K562 (cell line): ENCODE measurements around the gene RIMBP3C. TPM values are rescaled to one million over a fixed set of nuclear protein-coding genes. Genes with fewer than 3 reads are reported as not detected.

ENCODE experiments used
- ARID2 ChIP-seq: fragments of 450-650 bp; IDR thresholded peaks from 2 replicates; pipeline ENCODE4 v1.6.1; 2017; ENCODE audit warnings: antibody characterized with exemption, mild to moderate bottlenecking
- CAMTA2 ChIP-seq: fragments of 250-450 bp; sonication (Bioruptor Pico); conservative IDR thresholded peaks from 2 replicates; pipeline ENCODE4 v1.5.1; 2022
- EP300 ChIP-seq: IDR thresholded peaks from 2 replicates; pipeline ENCODE4 v1.6.1; 2012; ENCODE audit warnings: low read length, improper control_type of control experiment
- ETV5 ChIP-seq: sonication (generic); formaldehyde crosslinking; IDR thresholded peaks from 2 replicates; pipeline ENCODE4 v1.4.0; 2020; ENCODE audit warnings: low read depth, mild to moderate bottlenecking, missing genetic modification reagents
- MCM5 ChIP-seq: fragments of 450-650 bp; IDR thresholded peaks from 2 replicates; pipeline ENCODE4 v1.6.1; 2016; ENCODE audit warnings: low read depth
- ZNF79 ChIP-seq: fragments of 250-450 bp; sonication (Bioruptor Pico); IDR thresholded peaks from 2 replicates; pipeline ENCODE4 v1.4.0; 2020; ENCODE audit warnings: low read depth, mild to moderate bottlenecking, moderate library complexity
- polyA plus RNA-seq, 8 experiments: library from polyadenylated mRNA; depleted of rRNA in 4 of 8; stranded (reverse) in 5 of 8; unstranded in 3 of 8; fragments of >200 nt; fragmentation: Nextera tagmentation in 2 of 8; fragmentation: Illumina TruSeq in 1 of 8; extraction: Ambion mirVana in 2 of 8; extraction: Trizol in 1 of 8; gene quantifications; 2 replicates each; pipeline versions ENCODE4 v1.2.1 to v1.2.3, GENCODE V29; 2011 to 2014; ENCODE audit warnings: inconsistent platforms in 1 of 8, missing spikeins in 1 of 8
- total RNA-seq, 7 experiments: library from RNA; depleted of rRNA in 6 of 7; stranded (reverse); fragments of >200 nt in 6 of 7; fragmentation: Illumina TruSeq in 2 of 7; extraction: Trizol in 2 of 7; gene quantifications; 2 replicates each; pipeline versions ENCODE4 v1.2.1 to v1.2.3, GENCODE V29; 2011 to 2021; ENCODE audit warnings: low replicate concordance in 1 of 7
- TF ChIP-seq, protein P1 (sequence below): fragments of 450-650 bp; IDR thresholded peaks from 2 replicates; pipeline ENCODE4 v1.6.1; 2018; ENCODE audit warnings: mild to moderate bottlenecking, low read depth; ENCODE audit not compliant: partially characterized antibody
- TF ChIP-seq, protein P2 (sequence below): sonication (generic); formaldehyde crosslinking; IDR thresholded peaks from 2 replicates; pipeline ENCODE4 v1.8.1; 2023; ENCODE audit warnings: mild to moderate bottlenecking, missing genetic modification reagents
- TF ChIP-seq, protein P3 (sequence below): fragments of 250-450 bp; sonication (Bioruptor Pico); IDR thresholded peaks from 2 replicates; pipeline ENCODE4 v1.8.0; 2022; ENCODE audit warnings: moderate library complexity, mild to moderate bottlenecking, inconsistent platforms
- TF ChIP-seq, protein P4 (sequence below), 2 experiments: fragments of 150-350 bp in 1 of 2; IDR thresholded peaks; 2 replicates each; pipeline ENCODE4 v1.6.1; 2012 to 2016; ENCODE audit warnings: low read depth in 2 of 2, low read length in 2 of 2, mild to moderate bottlenecking in 1 of 2, moderate library complexity in 1 of 2
- TF ChIP-seq, protein P5 (sequence below): fragments of 200-400 bp; formaldehyde crosslinking; IDR thresholded peaks from 2 replicates; pipeline ENCODE4 v1.6.1; 2017; ENCODE audit warnings: mild to moderate bottlenecking, low read depth, low read length, moderate library complexity
- TF ChIP-seq, protein P6 (sequence below), 2 experiments: fragments of 450-650 bp in 1 of 2; sonication (generic) in 1 of 2; formaldehyde crosslinking in 1 of 2; IDR thresholded peaks in 1 of 2; conservative IDR thresholded peaks in 1 of 2; 2 replicates each; pipeline versions ENCODE4 v1.6.1 to v1.8.1; 2016 to 2023; ENCODE audit warnings: mild to moderate bottlenecking in 2 of 2, moderate library complexity in 2 of 2, inconsistent platforms in 1 of 2, missing genetic modification reagents in 1 of 2

Gene RIMBP3C
- total and polyA plus RNA-seq, 9 of the 15 experiments (the other 6 are each of a cell fraction or from before 2014, with no cell fraction given): 0.09 to 0.98 (median 0.17) TPM; not detected in 2

DNA sequence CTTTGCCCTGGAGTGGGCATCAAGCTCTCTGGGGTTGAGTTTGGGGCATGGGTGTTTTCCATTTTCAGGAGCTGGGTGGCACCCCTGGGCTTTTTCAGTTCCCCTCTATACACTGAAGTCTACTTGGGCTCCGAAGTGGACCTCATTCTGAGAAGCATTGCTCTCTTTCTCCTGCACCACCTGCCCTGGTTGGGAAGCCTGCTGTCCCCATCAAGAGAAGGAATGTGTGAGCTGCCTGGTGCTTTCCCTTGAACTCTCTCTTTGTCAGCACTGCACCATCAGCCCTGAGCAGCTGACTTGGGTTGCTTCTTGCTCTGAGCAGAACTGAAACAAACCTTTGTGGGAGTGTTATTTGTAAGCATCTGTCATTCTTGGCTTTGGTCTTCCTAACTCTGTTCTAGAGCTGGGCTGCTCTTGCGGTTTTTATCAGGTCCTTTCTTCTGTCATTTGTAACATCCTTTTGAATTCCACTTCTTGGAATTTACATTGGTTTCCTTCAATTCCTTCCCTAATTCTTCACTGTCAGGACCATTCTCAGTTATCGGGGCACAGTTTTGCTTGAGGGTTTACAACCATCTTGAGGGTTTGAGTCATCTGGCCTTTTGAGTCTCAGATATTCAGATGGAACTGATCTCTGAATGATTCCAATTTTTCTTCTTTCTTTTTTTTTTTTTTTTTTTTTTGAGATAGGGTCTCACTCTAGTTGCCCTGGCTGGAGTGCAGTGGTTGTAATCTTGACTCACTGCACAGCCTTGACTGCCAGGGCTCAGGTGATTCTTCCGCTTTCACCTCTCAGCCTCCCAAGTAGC is 36.7 kb upstream of the RIMBP3C start (continued):
- TF ChIP-seq, protein P1, sequence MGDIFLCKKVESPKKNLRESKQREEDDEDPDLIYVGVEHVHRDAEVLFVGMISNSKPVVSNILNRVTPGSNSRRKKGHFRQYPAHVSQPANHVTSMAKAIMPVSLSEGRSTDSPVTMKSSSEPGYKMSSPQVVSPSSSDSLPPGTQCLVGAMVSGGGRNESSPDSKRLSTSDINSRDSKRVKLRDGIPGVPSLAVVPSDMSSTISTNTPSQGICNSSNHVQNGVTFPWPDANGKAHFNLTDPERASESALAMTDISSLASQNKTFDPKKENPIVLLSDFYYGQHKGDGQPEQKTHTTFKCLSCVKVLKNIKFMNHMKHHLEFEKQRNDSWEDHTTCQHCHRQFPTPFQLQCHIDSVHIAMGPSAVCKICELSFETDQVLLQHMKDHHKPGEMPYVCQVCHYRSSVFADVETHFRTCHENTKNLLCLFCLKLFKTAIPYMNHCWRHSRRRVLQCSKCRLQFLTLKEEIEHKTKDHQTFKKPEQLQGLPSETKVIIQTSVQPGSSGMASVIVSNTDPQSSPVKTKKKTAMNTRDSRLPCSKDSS: no peak
- TF ChIP-seq, protein P2, sequence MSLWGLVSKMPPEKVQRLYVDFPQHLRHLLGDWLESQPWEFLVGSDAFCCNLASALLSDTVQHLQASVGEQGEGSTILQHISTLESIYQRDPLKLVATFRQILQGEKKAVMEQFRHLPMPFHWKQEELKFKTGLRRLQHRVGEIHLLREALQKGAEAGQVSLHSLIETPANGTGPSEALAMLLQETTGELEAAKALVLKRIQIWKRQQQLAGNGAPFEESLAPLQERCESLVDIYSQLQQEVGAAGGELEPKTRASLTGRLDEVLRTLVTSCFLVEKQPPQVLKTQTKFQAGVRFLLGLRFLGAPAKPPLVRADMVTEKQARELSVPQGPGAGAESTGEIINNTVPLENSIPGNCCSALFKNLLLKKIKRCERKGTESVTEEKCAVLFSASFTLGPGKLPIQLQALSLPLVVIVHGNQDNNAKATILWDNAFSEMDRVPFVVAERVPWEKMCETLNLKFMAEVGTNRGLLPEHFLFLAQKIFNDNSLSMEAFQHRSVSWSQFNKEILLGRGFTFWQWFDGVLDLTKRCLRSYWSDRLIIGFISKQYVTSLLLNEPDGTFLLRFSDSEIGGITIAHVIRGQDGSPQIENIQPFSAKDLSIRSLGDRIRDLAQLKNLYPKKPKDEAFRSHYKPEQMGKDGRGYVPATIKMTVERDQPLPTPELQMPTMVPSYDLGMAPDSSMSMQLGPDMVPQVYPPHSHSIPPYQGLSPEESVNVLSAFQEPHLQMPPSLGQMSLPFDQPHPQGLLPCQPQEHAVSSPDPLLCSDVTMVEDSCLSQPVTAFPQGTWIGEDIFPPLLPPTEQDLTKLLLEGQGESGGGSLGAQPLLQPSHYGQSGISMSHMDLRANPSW: 0 out of 2 replicates have a peak, but pooled peaks have one; percentile 40
- no peak for TF ChIP-seq MCM5
- TF ChIP-seq, protein P3, sequence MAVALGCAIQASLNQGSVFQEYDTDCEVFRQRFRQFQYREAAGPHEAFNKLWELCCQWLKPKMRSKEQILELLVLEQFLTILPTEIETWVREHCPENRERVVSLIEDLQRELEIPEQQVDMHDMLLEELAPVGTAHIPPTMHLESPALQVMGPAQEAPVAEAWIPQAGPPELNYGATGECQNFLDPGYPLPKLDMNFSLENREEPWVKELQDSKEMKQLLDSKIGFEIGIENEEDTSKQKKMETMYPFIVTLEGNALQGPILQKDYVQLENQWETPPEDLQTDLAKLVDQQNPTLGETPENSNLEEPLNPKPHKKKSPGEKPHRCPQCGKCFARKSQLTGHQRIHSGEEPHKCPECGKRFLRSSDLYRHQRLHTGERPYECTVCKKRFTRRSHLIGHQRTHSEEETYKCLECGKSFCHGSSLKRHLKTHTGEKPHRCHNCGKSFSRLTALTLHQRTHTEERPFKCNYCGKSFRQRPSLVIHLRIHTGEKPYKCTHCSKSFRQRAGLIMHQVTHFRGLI: 0 out of 2 replicates have a peak, but pooled peaks have one; percentile 46
- TF ChIP-seq ETV5: no peak
- TF ChIP-seq, protein P4, sequence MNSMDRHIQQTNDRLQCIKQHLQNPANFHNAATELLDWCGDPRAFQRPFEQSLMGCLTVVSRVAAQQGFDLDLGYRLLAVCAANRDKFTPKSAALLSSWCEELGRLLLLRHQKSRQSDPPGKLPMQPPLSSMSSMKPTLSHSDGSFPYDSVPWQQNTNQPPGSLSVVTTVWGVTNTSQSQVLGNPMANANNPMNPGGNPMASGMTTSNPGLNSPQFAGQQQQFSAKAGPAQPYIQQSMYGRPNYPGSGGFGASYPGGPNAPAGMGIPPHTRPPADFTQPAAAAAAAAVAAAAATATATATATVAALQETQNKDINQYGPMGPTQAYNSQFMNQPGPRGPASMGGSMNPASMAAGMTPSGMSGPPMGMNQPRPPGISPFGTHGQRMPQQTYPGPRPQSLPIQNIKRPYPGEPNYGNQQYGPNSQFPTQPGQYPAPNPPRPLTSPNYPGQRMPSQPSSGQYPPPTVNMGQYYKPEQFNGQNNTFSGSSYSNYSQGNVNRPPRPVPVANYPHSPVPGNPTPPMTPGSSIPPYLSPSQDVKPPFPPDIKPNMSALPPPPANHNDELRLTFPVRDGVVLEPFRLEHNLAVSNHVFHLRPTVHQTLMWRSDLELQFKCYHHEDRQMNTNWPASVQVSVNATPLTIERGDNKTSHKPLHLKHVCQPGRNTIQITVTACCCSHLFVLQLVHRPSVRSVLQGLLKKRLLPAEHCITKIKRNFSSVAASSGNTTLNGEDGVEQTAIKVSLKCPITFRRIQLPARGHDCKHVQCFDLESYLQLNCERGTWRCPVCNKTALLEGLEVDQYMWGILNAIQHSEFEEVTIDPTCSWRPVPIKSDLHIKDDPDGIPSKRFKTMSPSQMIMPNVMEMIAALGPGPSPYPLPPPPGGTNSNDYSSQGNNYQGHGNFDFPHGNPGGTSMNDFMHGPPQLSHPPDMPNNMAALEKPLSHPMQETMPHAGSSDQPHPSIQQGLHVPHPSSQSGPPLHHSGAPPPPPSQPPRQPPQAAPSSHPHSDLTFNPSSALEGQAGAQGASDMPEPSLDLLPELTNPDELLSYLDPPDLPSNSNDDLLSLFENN (IDR thresholded peaks at IDR 0.05; ENCODE audit: low read depth in 2 of 2, low read length in 2 of 2): 0 out of 4 replicates have a peak, but pooled peaks of 1 of the 2 experiments have one; percentile 36
- no peak for TF ChIP-seq CAMTA2
- peak; percentile 97 for TF ChIP-seq ZNF79 (CRISPR knock-in tag)
- TF ChIP-seq, protein P5, sequence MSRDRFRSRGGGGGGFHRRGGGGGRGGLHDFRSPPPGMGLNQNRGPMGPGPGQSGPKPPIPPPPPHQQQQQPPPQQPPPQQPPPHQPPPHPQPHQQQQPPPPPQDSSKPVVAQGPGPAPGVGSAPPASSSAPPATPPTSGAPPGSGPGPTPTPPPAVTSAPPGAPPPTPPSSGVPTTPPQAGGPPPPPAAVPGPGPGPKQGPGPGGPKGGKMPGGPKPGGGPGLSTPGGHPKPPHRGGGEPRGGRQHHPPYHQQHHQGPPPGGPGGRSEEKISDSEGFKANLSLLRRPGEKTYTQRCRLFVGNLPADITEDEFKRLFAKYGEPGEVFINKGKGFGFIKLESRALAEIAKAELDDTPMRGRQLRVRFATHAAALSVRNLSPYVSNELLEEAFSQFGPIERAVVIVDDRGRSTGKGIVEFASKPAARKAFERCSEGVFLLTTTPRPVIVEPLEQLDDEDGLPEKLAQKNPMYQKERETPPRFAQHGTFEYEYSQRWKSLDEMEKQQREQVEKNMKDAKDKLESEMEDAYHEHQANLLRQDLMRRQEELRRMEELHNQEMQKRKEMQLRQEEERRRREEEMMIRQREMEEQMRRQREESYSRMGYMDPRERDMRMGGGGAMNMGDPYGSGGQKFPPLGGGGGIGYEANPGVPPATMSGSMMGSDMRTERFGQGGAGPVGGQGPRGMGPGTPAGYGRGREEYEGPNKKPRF: no peak
- TF ChIP-seq EP300: peak; percentile 88
- TF ChIP-seq ARID2: no peak
- TF ChIP-seq, protein P6, sequence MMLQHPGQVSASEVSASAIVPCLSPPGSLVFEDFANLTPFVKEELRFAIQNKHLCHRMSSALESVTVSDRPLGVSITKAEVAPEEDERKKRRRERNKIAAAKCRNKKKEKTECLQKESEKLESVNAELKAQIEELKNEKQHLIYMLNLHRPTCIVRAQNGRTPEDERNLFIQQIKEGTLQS (IDR thresholded peaks at IDR 0.05): no peak
- TF ChIP-seq, protein P6 (CRISPR knock-in tag; conservative IDR thresholded peaks at IDR 0.05): peak; percentile 55; the same call in 1 of the 2 replicates
